HG03097 (cell line): ENCODE measurements around the gene YY1.

ENCODE experiments used
- ATAC-seq: cut with Tn5 transposase; IDR thresholded peaks from one replicate; pipeline ENCODE4 v1.9.1; 2021; ENCODE audit not compliant: unreplicated experiment, low FRiP score

Gene YY1

DNA sequence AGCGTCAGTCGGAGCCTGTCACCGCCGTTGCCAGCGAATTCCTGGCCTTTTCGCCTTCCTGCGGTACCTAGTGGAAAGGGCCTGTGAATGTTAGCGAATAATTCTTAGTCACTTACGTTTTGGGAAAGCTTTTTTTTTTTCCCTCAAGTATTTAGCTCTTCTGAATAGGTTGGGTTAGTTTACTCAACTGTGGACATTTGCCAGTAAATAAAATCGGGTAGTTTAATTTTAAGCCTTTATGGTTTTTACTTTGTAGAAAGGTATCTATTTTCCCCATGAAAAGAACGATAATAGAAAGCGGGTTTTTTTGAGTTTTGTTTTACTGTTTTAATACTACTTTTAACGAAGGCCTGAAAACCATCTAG, 1.7 kb downstream of the YY1 start:
- no peak for ATAC-seq

DNA sequence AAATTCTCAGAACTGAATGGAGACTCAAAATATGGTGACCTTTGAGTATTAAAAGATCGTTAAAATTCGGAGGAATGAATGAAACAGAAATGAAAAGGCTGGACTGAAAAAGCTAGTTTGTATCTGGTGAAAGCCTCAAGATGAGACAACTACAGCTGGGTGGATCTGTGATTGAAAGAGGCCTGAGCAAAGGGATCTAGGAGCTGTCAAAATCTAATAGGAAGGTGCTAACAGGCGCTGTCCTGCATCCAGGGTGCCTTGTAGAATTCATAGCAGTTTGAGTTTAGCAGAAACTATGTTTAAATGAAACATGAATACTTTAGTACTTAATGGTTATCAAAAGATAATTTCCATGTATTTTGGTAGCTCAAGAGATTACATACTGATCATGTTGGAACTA, 2.3 kb downstream of the YY1 start:
- ATAC-seq = no peak

- ATAC-seq = no peak
Measured at GRCh38 chr14:100243020-100243419, 4.1 kb downstream of the YY1 start.

GRCh38 chr14:100246809-100247428, 8.0 kb downstream of the YY1 start:
- ATAC-seq = no peak

DNA sequence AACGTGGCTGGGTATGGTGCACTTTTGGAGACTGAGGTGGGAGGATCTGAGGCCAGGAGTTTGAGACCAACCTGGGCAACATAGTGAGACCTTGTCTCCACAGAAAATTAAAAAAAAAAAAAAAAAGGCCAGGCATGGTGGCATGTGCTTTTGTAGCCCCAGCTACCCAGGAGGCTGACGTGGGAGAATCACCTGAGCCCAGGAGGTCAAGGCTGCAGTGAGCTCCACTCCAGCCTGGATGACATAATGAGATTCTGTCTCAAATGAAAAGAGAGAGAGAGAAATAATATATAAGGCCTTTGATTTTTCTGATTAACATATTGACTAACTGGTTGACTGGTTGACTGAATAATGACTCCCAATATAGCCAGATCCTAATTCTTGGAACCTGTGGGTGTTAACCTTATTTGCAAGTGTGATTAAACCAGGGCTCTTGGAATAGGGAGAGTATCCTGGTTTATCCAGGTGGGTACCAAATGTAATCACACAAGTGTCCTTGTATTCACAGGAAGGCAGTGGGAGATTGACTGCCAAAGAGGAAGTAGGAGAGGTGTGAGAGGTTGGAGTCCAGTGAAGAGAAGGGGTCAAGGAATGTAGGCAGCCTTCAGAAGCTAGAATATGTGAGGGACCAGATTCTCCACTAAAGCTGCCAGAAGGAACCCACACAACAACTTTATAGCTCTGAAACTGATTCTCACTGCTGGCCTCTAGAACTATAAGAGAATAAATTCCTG, 12.0 kb downstream of the YY1 start:
- ATAC-seq = no peak

DNA sequence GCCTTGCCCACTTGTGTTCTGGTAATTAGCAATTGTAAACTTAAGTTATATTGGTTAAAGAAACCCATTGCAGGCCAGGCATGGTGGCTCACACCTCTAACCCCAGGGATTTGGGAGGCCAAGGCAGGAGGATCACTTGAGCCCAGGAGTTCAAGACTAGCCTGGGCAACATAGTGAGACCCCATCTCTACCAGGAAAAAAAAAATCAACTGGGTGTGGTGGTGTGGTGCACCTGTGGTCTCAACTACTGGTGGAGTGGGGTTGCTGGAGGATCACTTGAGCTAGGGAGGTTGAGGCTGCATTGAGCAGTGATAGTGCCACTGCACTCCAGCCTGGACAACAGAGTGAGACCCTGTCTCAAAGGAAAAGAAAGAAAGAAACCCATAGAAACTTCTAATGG, 13.7 kb downstream of the YY1 start:
- no peak for ATAC-seq

DNA sequence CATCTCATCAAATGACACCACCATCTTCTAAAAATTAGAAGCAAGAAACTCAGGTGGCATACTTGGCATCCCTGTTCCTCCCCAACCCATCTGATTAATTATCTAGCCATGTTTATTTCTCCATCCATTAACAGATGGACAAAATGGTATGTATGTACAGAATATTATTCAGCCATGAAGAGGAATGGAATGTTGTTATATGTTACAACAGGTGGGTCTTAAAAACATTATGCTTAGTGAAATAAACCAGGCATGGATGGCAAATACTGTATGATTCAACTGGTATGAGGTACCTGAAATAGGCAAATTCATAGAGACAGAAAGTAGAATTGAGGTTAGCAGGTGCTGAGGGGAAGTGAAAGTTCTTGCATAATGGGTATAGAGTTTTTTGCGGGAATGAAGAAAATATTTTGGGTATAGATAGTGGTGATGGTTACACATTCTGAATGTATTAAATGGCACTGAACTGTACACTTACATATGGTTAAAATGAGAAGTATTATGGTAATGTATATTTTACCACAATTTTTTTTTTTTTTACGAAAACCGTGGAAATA, 17.5 kb downstream of the YY1 start:
- ATAC-seq = no peak

GRCh38 chr14:100261621-100262020, 22.7 kb downstream of the YY1 start:
- no peak for ATAC-seq

DNA sequence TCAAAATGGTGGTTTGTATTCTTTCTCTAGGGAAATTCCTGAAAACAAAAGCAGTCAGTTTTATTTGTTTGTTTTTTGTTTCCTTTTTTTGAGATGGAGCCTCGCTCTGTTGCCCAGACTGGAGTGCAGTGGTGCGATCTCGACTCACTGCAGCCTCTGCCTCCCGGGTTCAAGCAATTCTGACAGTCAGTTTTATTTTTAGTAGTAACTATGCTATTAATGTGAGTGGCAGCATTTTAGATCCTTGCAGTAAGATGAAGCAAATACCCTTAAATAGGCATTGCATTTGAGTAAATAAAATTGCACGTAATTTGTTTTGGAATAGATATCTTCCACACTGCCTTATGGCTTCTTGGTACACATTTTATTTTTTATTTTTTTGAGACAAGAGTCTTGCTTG, 23.6 kb downstream of the YY1 start:
- no peak for ATAC-seq

GRCh38 chr14:100263141-100263540, 24.2 kb downstream of the YY1 start:
- no peak for ATAC-seq

- ATAC-seq = no peak
Measured at GRCh38 chr14:100267990-100268389, 29.0 kb downstream of the YY1 start.

DNA sequence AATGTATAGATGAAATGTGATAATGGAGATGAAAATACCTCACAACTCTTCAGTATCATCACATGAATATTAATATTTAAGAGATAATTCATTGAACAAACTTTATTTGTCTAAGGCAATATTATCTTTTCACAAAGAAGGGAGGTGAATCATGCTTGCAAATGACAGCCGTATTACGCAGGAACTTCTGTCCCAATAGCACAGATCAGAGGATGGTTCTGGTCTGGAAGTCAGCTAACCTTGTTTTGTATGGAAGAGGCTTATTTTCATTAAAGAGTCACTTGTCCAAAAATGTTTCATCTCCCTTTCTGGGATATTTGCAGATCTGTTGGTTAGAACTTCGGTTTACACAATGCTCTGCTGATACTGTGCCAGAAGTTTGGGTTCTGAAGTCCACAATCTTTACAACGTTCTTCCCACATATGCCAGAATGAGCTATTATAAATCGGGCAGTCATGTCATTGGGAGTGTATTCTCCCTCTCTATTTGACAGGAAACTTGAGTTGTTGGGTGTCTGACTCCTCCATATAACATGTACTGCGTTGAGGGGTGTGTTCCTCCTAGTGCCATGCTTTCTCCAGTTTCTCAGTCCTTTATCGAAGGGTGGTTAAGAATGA, 29.8 kb downstream of the YY1 start:
- ATAC-seq = no peak

GRCh38 chr14:100271247-100271939, 32.4 kb downstream of the YY1 start:
- no peak for ATAC-seq

- ATAC-seq = no peak
Measured at GRCh38 chr14:100274250-100274649, 35.3 kb downstream of the YY1 start.

DNA sequence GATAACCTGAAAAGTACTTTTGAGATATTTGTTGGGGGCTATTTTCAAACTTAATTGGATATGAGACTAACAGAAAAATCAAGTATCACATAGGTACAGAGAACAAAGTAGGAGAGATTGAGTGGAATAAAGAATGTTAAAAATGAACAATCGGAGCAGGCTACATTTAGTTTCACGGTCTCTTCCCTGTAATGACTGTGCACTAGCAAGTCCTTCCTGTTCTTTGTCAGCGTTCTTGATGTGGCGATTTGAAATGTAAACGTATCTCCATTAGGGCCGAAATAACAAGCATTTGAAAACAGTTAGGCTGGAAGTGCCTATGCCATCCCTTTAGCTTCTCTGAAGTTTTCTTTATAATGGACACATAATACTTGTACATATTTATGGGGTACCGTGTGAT, 36.3 kb downstream of the YY1 start:
- no peak for ATAC-seq

- ATAC-seq = peak; percentile 58
Measured at GRCh38 chr14:100278702-100279101, 39.8 kb downstream of the YY1 start.

DNA sequence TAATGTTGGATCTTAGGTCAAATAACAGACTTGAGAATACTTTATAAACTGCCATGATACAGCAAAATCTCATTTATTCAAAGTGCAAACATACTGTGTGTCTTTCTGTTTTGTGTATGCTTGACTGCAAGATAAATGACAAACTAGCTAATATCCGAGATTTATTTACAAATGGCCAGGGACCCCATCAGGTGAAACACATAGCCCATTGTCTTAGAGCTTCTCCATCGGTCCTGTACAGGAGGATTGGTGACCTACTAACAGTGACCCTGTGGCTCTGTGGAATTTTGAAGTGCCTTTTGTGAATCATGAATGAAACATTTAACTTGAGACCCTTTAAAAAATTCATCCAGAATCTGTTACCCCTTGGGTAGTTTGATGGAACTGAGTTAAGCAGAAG, 40.2 kb downstream of the YY1 start:
- no peak for ATAC-seq

GRCh38 chr14:100279563-100279962, 40.6 kb downstream of the YY1 start:
- ATAC-seq = no peak

DNA sequence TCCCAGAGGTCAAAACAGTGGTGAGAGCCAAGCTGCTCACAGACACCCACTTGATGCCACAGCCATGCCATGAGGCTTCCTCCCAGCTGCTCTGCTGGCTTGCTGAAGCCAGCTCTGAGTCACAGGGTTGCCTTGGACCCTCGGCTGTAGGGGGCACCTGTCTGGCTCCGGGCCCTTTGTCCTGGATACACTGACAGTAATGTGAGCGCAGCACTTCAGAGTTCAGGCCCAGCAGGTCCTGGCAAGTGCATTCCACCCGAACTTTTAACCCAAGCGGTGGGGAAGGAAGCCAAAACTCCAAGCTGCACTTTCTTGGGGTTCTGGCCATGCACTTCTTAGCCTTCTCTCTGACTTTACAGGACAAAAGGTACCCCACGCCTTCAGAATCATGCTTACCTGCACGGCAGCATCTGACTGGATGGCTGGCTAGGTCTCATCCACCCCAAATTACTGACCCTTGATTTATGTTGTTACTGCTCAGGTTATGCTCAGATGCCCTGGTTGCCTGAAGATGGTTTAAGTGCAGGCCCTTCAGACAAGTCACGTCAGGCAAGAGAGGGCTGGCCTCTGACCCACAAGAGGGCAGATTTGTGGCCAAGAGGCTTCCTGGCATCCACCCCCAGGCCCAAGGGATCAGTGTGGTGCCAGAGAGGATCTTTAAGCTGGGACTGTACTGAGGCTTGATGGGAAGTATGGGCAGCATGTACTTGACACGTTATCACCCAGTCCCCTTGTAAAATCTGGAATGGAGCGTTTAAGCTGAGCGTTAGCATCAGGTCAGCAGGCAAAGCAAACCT, 42.5 kb downstream of the YY1 start:
- no peak for ATAC-seq

DNA sequence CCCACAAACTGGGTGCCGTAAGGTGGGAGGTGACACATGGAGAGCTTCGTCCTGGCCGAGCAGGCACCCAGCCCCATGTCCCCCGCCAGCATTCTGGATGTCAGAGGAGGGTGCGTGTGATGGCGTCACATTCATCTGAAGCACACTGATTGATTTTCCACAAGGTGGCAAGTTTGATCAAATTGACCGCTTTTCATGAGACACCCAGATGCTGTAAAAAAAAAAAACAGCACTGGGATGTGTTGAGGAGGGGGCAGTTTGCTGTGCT, 43.1 kb downstream of the YY1 start:
- no peak for ATAC-seq
